ENCODE results near the gene P3H2.

P3H2 gene

GRCh38 chr3:190003068-190003467, 117.6 kb downstream of the P3H2 start:
- Histone ChIP-seq H2AFZ (no peak overlapping the region), H3K79me2 (no peaks in the 10 kb centered on the region), H3K9me3 (ENCODE audit: control insufficient read depth, low read length) (no peaks in the 10 kb centered on the region), H3K27ac (no peak overlapping the region), H3K9ac (no peak overlapping the region), H3K4me1 (no peaks in the 10 kb centered on the region), H3K4me3 (ENCODE audit: low read depth, low read length) (no peak overlapping the region), H3K27me3 (ENCODE audit: control insufficient read depth, insufficient read depth, low read length) (no peaks in the 10 kb centered on the region), H3K36me3 (ENCODE audit: control insufficient read depth, insufficient read depth, low read length) (no peaks in the 10 kb centered on the region), H3K4me2 (ENCODE audit: low read length) (no peak overlapping the region)
- TF ChIP-seq, protein P1, sequence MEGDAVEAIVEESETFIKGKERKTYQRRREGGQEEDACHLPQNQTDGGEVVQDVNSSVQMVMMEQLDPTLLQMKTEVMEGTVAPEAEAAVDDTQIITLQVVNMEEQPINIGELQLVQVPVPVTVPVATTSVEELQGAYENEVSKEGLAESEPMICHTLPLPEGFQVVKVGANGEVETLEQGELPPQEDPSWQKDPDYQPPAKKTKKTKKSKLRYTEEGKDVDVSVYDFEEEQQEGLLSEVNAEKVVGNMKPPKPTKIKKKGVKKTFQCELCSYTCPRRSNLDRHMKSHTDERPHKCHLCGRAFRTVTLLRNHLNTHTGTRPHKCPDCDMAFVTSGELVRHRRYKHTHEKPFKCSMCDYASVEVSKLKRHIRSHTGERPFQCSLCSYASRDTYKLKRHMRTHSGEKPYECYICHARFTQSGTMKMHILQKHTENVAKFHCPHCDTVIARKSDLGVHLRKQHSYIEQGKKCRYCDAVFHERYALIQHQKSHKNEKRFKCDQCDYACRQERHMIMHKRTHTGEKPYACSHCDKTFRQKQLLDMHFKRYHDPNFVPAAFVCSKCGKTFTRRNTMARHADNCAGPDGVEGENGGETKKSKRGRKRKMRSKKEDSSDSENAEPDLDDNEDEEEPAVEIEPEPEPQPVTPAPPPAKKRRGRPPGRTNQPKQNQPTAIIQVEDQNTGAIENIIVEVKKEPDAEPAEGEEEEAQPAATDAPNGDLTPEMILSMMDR (IDR thresholded peaks at IDR 0.05): no peak

- no peaks in the 10 kb centered on the region for H3K4me1 ChIP-seq
- H3K79me2 ChIP-seq: no peaks in the 10 kb centered on the region
- no peak overlapping the region for H3K4me3 ChIP-seq (ENCODE audit: low read depth, low read length)
- no peaks in the 10 kb centered on the region for H3K36me3 ChIP-seq (ENCODE audit: control insufficient read depth, insufficient read depth, low read length)
- no peak overlapping the region for H3K4me2 ChIP-seq (ENCODE audit: low read length)
- no peaks in the 10 kb centered on the region for H3K9me3 ChIP-seq (ENCODE audit: control insufficient read depth, low read length)
- H3K9ac ChIP-seq: no peak overlapping the region
- no peak overlapping the region for H2AFZ ChIP-seq
- H3K27ac ChIP-seq: no peak overlapping the region
- H3K27me3 ChIP-seq (ENCODE audit: control insufficient read depth, insufficient read depth, low read length): no peaks in the 10 kb centered on the region
- TF ChIP-seq, protein P1 (IDR thresholded peaks at IDR 0.05): no peak
Observed at GRCh38 chr3:190001426-190001825, 119.3 kb downstream of the P3H2 start.

- Histone ChIP-seq H3K4me3 (ENCODE audit: low read depth, low read length) (no peak overlapping the region), H3K4me2 (ENCODE audit: low read length) (no peak overlapping the region), H3K4me1 (no peaks in the 10 kb centered on the region)
Observed at GRCh38 chr3:190000861-190001196, 119.9 kb downstream of the P3H2 start.

DNA sequence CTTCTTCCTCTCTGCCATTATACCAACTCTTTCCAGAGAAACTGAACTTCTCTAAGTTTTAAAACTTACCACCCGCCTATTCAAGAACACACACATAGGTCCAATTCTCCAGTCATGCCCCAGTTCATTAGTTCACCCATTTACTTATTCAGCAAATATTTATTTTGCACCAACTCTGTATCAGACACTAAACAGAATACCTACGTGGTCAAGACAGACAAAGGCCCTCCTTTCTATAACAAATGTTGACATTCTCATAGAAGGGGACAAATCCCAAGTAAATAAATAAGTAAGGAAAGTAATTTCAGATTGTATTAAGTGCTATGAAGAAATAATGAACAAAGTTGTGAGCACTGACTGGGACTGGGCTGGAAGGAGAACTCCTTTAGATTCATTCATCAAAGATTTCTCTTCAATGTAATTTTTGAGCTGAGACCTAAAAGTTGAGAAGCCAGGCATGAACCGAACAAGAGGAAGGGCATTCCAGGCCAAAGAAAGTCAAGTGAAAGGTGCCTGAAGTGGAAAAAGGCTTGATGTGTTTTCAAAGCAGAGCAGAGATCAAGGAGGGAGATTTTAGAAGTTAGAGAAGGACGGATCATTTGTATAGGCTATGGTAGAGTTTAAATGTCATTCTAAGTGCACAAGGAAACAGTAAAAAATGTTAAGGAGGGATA, 120.4 kb downstream of the P3H2 start:
- Histone ChIP-seq H3K27ac (no peak overlapping the region), H3K9ac (no peak overlapping the region), H3K79me2 (no peaks in the 10 kb centered on the region), H3K4me1 (no peaks in the 10 kb centered on the region), H3K36me3 (ENCODE audit: control insufficient read depth, insufficient read depth, low read length) (no peaks in the 10 kb centered on the region), H3K4me2 (ENCODE audit: low read length) (no peak overlapping the region), H2AFZ (no peak overlapping the region), H3K27me3 (ENCODE audit: control insufficient read depth, insufficient read depth, low read length) (no peaks in the 10 kb centered on the region), H3K4me3 (ENCODE audit: low read depth, low read length) (no peak overlapping the region), H3K9me3 (ENCODE audit: control insufficient read depth, low read length) (no peaks in the 10 kb centered on the region)
- TF ChIP-seq, protein P1 (IDR thresholded peaks at IDR 0.05): no peak

More at GRCh38 chr3:190000861-190001196, 119.9 kb downstream of the P3H2 start:
- H2AFZ ChIP-seq: no peak overlapping the region
- no peak overlapping the region for H3K27ac ChIP-seq
- no peaks in the 10 kb centered on the region for H3K79me2 ChIP-seq
- no peaks in the 10 kb centered on the region for H3K36me3 ChIP-seq (ENCODE audit: control insufficient read depth, insufficient read depth, low read length)
- H3K27me3 ChIP-seq (ENCODE audit: control insufficient read depth, insufficient read depth, low read length): no peaks in the 10 kb centered on the region
- TF ChIP-seq, protein P1 (IDR thresholded peaks at IDR 0.05): no peak
- no peak overlapping the region for H3K9ac ChIP-seq
- H3K9me3 ChIP-seq (ENCODE audit: control insufficient read depth, low read length): no peaks in the 10 kb centered on the region

DNA sequence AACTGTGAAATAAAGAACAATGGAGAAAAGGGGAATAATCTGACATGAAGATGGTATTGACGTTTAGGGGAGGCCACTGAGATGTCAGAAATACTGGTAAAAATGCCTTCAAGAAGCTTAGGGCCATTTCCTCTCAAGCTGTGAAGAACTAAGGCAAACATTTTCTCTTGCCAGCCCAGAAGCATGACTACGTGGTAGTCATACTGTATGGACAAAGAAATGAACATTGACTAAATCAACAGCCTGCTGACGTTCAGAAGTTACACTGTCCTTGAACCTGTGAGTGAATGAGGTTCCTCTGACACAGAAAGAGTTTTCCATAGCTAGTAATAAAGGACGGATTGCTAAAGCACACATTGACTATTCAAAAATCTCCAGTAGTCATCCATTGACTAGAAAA, 121.0 kb downstream of the P3H2 start:
- Histone ChIP-seq H3K4me1 (no peaks in the 10 kb centered on the region), H3K4me3 (ENCODE audit: low read depth, low read length) (no peak overlapping the region), H3K27ac (no peak overlapping the region), H3K36me3 (ENCODE audit: control insufficient read depth, insufficient read depth, low read length) (no peaks in the 10 kb centered on the region), H3K27me3 (ENCODE audit: control insufficient read depth, insufficient read depth, low read length) (no peaks in the 10 kb centered on the region), H3K4me2 (ENCODE audit: low read length) (no peak overlapping the region), H3K79me2 (no peaks in the 10 kb centered on the region), H2AFZ (no peak overlapping the region), H3K9ac (no peak overlapping the region), H3K9me3 (ENCODE audit: control insufficient read depth, low read length) (no peaks in the 10 kb centered on the region)
- TF ChIP-seq, protein P1 (IDR thresholded peaks at IDR 0.05): no peak

Data from parathyroid adenoma (tissue), 2 donors.